ENCODE data around the gene CHCHD6.

The CHCHD6 gene

GRCh38 chr3:126858887-126859286, 154.8 kb downstream of the CHCHD6 start:
- no peak overlapping the region for H3K27ac ChIP-seq (ENCODE audit: low read depth, low read length)
- H3K36me3 ChIP-seq (ENCODE audit: low read length): no peaks in the 10 kb centered on the region
- H3K9me3 ChIP-seq (ENCODE audit: insufficient read depth, low read length): no peaks in the 10 kb centered on the region
- H2AFZ ChIP-seq (ENCODE audit: low read depth, low read length, severe bottlenecking): no peak overlapping the region
- no peaks in the 10 kb centered on the region for H3K79me2 ChIP-seq (ENCODE audit: insufficient read depth, low read length)
- no peak overlapping the region for H3K4me2 ChIP-seq (ENCODE audit: low read depth, low read length, poor library complexity, severe bottlenecking)
- H3K9me2 ChIP-seq (replicated peaks; ENCODE audit: insufficient read depth, low read length): no peaks in the 10 kb centered on the region
- no peaks in the 10 kb centered on the region for H4K20me1 ChIP-seq (ENCODE audit: low read depth, low read length)
- no peaks in the 10 kb centered on the region for H3F3A ChIP-seq (ENCODE audit: insufficient read depth)
- no peaks in the 10 kb centered on the region for H3K27me3 ChIP-seq (ENCODE audit: low read length)
- no peak overlapping the region for H3K4me3 ChIP-seq (ENCODE audit: insufficient read depth, low read length, poor library complexity, severe bottlenecking)
- no peak for TF ChIP-seq CTCF (IDR thresholded peaks at IDR 0.05; ENCODE audit: insufficient read depth, low read length, poor library complexity, severe bottlenecking)
- no peak for TF ChIP-seq EZH2phosphoT487 (conservative IDR thresholded peaks at IDR 0.05; ENCODE audit: low read length)
- no peak overlapping the region for H3K9ac ChIP-seq (ENCODE audit: low read length)

GRCh38 chr3:126859415-126860246, 155.6 kb downstream of the CHCHD6 start:
- no peaks in the 10 kb centered on the region for H3K27me3 ChIP-seq (ENCODE audit: low read length)
- TF ChIP-seq CTCF (IDR thresholded peaks at IDR 0.05; ENCODE audit: insufficient read depth, low read length, poor library complexity, severe bottlenecking) (no peak), EZH2phosphoT487 (conservative IDR thresholded peaks at IDR 0.05; ENCODE audit: low read length) (no peak)
- H3K27ac ChIP-seq (ENCODE audit: low read depth, low read length): no peak overlapping the region
- no peaks in the 10 kb centered on the region for H3K9me3 ChIP-seq (ENCODE audit: insufficient read depth, low read length)
- no peak overlapping the region for H3K9ac ChIP-seq (ENCODE audit: low read length)
- no peak overlapping the region for H3K4me3 ChIP-seq (ENCODE audit: insufficient read depth, low read length, poor library complexity, severe bottlenecking)
- H4K20me1 ChIP-seq (ENCODE audit: low read depth, low read length): no peaks in the 10 kb centered on the region
- H3K79me2 ChIP-seq (ENCODE audit: insufficient read depth, low read length): no peaks in the 10 kb centered on the region
- H3K4me2 ChIP-seq (ENCODE audit: low read depth, low read length, poor library complexity, severe bottlenecking): no peak overlapping the region
- no peaks in the 10 kb centered on the region for H3F3A ChIP-seq (ENCODE audit: insufficient read depth)
- H2AFZ ChIP-seq (ENCODE audit: low read depth, low read length, severe bottlenecking): no peak overlapping the region
- H3K9me2 ChIP-seq (replicated peaks; ENCODE audit: insufficient read depth, low read length): no peaks in the 10 kb centered on the region
- no peaks in the 10 kb centered on the region for H3K36me3 ChIP-seq (ENCODE audit: low read length)

GRCh38 chr3:126865736-126866135, 161.7 kb downstream of the CHCHD6 start:
- no peaks in the 10 kb centered on the region for H4K20me1 ChIP-seq (ENCODE audit: low read depth, low read length)
- H3K9ac ChIP-seq (ENCODE audit: low read length): no peak overlapping the region
- H3K9me2 ChIP-seq (replicated peaks; ENCODE audit: insufficient read depth, low read length): no peaks in the 10 kb centered on the region
- TF ChIP-seq EZH2phosphoT487 (conservative IDR thresholded peaks at IDR 0.05; ENCODE audit: low read length): no peak
- no peak for TF ChIP-seq CTCF (IDR thresholded peaks at IDR 0.05; ENCODE audit: insufficient read depth, low read length, poor library complexity, severe bottlenecking)
- no peaks in the 10 kb centered on the region for H3K9me3 ChIP-seq (ENCODE audit: insufficient read depth, low read length)
- no peaks in the 10 kb centered on the region for H3K27me3 ChIP-seq (ENCODE audit: low read length)
- no peak overlapping the region for H3K4me3 ChIP-seq (ENCODE audit: insufficient read depth, low read length, poor library complexity, severe bottlenecking)
- no peaks in the 10 kb centered on the region for H3F3A ChIP-seq (ENCODE audit: insufficient read depth)
- no peak overlapping the region for H2AFZ ChIP-seq (ENCODE audit: low read depth, low read length, severe bottlenecking)
- H3K4me2 ChIP-seq (ENCODE audit: low read depth, low read length, poor library complexity, severe bottlenecking): no peak overlapping the region
- no peaks in the 10 kb centered on the region for H3K79me2 ChIP-seq (ENCODE audit: insufficient read depth, low read length)
- H3K27ac ChIP-seq (ENCODE audit: low read depth, low read length): no peak overlapping the region
- no peaks in the 10 kb centered on the region for H3K36me3 ChIP-seq (ENCODE audit: low read length)
